Measurements from ENCODE around the gene KRTAP12-3.

DNA sequence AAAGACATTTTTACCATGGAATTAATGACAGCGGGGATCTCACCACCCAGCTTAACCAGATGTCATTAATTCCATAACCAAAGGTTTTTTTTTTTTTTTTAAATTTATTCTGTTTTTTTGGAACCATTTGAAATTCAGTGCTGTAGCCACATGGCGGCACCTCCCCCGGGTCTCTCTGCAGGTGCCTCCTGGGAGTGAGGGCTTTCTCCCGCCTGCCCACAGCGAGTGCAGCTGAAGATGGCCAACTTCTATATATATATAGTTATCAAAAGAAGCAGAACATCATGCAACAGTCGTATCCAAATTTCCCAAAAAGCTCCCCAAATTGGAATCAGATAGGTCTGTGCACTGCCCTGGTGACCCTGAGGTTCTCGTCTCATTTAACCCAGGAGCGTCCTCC lies 42.3 kb upstream of the KRTAP12-3 start:
- TF ChIP-seq FOXA1 (IDR thresholded peaks at IDR 0.05) (no peak), BHLHE40 (IDR thresholded peaks at IDR 0.05; ENCODE audit: borderline replicate concordance) (no peak)

All from HEK293T (cell line).